Hepatocyte (in vitro differentiated cells): ENCODE results near the gene GALNTL6.

Experiments used
- CTCF ChIP-seq: fragments of 200-600 bp; sonication (generic); IDR thresholded peaks from 2 replicates; pipeline ENCODE4 v1.5.1; 2016; ENCODE audit warnings: antibody characterized with exemption, mild to moderate bottlenecking; ENCODE audit not compliant: poor library complexity
- EZH2 ChIP-seq: fragments of 200-600 bp; sonication (generic); IDR thresholded peaks from 2 replicates; pipeline ENCODE4 v1.6.1; 2016; ENCODE audit warnings: antibody characterized with exemption, mild to moderate bottlenecking, borderline replicate concordance

DNA sequence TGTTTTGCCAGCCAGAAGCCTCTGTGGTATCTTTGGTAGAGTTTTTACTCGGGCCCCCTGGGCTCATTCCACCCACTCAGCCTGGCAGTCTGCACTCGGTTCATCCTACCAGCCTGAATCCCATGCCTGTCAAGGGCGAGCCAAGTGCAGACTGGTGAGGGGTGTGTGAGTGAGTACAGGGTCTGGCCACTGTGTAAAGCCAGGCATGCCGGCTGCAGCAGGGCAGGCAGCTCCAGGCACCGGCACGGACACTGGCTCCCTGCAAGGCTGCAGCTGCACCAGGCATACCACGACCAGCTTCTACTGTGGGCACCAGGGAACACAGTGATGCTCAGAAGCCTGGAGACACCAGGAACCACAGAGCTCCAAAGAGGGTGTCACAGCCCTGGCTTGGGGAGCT, 1161.4 kb downstream of the GALNTL6 start:
- no peak for TF ChIP-seq EZH2
- no peak for TF ChIP-seq CTCF
